MG63 (cell line): Measurements from ENCODE around the gene PIGO. TPM values are rescaled to one million over a fixed set of nuclear protein-coding genes. Genes with fewer than 3 reads are reported as not detected.

Experiments used
- DNase-seq: peaks from one replicate; pipeline ENCODE4 v3.0.0-alpha.2; 2020
- H3K27me3 ChIP-seq: fragments of 250-450 bp; sonication (Bioruptor Pico); 2 replicates; pipeline ENCODE4 v1.5.1; 2020; ENCODE audit warnings: mild to moderate bottlenecking, moderate library complexity
- H3K36me3 ChIP-seq: fragments of 250-450 bp; sonication (Bioruptor Pico); 2 replicates; pipeline ENCODE4 v1.5.1; 2020; ENCODE audit warnings: mild to moderate bottlenecking, moderate library complexity
- H3K4me3 ChIP-seq: fragments of 250-450 bp; sonication (Bioruptor Pico); 2 replicates; pipeline ENCODE4 v1.5.1; 2020; ENCODE audit warnings: mild to moderate bottlenecking, moderate library complexity
- H3K9me3 ChIP-seq: fragments of 250-450 bp; sonication (Bioruptor Pico); 2 replicates; pipeline ENCODE4 v1.5.1; 2020; ENCODE audit warnings: mild to moderate bottlenecking, moderate library complexity
- total RNA-seq: library from RNA; depleted of rRNA; stranded (reverse); fragments of >200 nt; shearing (Covaris generic); gene quantifications from 2 replicates; pipeline ENCODE4 v1.2.3, GENCODE V29; 2014; ENCODE audit warnings: low replicate concordance; rRNA removed

Gene PIGO
- total RNA-seq = 7.9 and 9.0 TPM in 2 replicates

DNA sequence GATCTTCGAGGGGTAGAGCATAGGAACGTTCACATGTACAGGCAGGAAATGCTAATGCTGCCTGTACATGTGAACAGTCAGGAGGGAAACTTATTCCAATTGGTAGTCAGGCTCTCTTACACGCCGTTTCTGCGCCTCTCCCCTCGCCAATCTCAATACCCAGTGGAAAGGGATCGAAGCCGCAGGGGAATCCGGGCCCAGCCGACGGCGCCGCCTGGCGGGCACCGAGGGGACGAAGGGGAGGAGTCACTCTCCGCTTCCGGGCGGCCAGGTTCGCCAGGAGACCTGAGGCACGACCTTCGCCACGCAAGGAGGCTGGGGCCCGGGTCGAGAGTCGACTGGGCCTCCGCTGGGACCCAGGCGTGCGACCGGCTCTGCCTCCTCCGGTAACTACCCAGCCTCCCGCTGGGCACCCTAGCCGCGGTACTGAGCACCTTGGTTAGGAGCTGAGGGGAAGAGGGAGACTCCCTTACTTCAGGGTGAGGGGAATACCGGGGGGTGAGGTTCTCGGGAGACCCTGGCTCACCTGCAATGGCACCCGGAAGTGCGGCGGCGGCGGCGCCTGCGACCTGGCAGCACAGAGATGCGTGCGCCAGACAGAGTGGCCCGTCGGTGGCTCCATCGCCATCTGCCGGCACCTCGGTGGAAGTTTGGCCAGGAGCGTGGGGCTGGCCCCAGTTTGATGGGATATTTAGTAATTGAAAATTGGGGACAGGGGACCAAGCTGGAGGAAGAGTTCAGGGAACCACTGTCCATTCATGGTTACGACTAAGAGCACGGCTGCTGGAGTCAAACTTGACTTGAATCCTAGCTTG is at the start of gene PIGO:
PIGO (minus strand) TSS at position 557 of the 815 bp plus-strand sequence. CDS start 1,026 bp downstream, outside the sequence.
- no peaks in the 10 kb centered on the region for H3K9me3 ChIP-seq
- DNase-seq = peak; percentile 77
- peak within 1 kb of the TSS; percentile 83 for H3K4me3 ChIP-seq
- no peaks in the 10 kb centered on the region for H3K27me3 ChIP-seq
- peaks cover 12% of the 10 kb centered on the region for H3K36me3 ChIP-seq

DNA sequence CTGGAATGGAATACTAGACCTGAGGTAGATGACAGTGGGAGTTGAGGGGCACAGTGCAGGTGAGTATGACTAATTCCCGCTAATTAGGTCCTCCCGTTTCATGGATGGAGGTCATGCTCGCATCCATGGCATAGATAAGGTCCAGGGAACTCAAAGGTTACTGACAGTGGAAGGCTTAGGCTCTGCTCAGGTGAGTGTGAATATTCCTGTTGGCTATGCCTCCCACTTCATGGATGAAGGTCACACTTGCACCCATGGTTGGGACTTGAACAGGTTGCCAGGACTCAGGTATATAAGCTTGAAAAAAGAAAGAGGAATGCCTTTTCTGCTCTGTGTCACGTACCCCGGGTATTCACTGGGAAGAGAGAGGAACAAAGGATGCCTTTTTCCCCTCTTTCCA is 45.6 kb upstream of the PIGO start:
- Histone ChIP-seq H3K4me3 (no peak overlapping the region), H3K27me3 (no peaks in the 10 kb centered on the region), H3K36me3 (no peaks in the 10 kb centered on the region), H3K9me3 (no peaks in the 10 kb centered on the region)
- no peak for DNase-seq

DNA sequence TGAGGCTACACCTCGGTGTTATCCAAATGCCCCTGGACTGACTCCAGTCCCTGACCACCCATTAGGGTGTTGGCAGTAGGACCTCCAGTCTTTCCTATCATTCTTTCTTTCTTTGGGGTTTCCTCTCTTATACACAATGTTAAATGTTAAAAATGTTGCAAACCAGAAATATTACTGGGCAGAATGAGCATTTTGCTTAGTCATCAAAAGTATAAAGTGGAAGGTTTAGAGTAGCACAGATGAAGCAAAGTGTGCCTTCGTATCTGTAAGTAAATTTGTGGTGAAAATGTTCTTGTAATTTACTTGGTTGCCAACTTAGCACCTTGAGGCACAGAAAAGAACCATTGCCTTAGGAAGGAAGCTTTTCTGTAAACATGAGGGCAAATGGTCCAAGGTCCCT is 43.7 kb upstream of the PIGO start:
- Histone ChIP-seq H3K36me3 (no peaks in the 10 kb centered on the region), H3K4me3 (no peak overlapping the region), H3K27me3 (no peaks in the 10 kb centered on the region), H3K9me3 (no peaks in the 10 kb centered on the region)
- no peak for DNase-seq

DNA sequence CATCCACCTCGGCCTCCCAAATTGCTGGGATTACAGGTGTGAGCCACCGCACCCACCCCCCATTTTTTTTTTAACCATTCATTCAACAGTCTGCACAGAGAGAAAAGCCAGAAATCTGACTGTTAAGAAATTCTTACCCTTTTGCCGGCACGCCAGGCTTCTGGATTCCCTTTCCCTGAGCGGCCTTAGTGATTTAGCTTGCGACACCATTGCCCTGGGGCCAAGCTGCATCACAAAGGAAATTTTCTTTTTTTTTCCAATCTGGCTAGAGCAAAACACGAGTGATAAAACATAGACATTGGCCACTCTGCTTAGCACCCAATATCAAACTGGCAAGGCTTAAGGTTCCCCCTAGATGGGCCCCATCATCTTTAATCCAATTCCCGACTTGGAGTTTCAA is 40.5 kb upstream of the PIGO start:
- H3K4me3 ChIP-seq = no peak overlapping the region
- H3K36me3 ChIP-seq = no peaks in the 10 kb centered on the region
- H3K27me3 ChIP-seq = no peaks in the 10 kb centered on the region
- H3K9me3 ChIP-seq = no peaks in the 10 kb centered on the region
- DNase-seq = no peak

DNA sequence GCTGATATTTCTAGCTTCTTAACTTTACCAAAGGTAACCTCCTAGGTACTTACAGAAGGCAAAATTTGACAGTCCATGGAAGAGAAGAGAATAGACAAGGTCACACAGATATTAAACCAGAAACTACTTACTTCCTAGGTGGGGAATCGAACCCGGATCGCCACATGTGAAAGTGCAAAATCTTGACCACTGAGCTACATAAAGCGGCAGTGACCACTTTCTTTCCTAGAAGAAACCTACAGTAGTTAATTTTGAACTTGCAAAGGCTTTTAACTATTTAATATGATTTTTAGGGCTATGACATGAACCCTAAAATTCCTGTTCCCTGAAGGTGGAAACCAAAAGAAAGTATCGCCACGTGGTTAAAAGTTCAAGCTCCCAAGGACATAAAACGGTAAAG is 39.6 kb upstream of the PIGO start:
- H3K27me3 ChIP-seq = no peaks in the 10 kb centered on the region
- DNase-seq = no peak
- no peaks in the 10 kb centered on the region for H3K9me3 ChIP-seq
- H3K36me3 ChIP-seq = no peaks in the 10 kb centered on the region
- no peak overlapping the region for H3K4me3 ChIP-seq

DNA sequence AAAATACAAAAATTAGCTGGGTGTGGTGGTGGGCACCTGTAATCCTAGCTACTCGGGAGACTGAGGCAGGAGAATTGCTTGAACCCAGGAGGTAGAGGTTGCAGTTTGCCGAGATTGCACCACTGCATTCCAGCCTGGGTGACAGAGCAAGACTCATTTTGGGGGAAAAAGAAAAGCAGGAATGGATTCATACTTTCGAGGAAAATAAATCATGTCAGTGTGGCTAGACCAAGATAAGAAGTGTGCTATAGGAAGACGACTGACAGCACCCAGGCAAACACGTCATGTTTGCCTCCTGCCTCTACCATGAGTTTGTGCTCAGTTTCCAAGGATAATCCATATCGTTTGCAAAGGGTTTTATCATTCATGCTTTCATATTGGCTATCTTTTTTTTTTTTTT is 38.5 kb upstream of the PIGO start:
- no peaks in the 10 kb centered on the region for H3K27me3 ChIP-seq
- H3K9me3 ChIP-seq = no peaks in the 10 kb centered on the region
- no peak for DNase-seq
- H3K4me3 ChIP-seq = no peak overlapping the region
- H3K36me3 ChIP-seq = no peaks in the 10 kb centered on the region

DNA sequence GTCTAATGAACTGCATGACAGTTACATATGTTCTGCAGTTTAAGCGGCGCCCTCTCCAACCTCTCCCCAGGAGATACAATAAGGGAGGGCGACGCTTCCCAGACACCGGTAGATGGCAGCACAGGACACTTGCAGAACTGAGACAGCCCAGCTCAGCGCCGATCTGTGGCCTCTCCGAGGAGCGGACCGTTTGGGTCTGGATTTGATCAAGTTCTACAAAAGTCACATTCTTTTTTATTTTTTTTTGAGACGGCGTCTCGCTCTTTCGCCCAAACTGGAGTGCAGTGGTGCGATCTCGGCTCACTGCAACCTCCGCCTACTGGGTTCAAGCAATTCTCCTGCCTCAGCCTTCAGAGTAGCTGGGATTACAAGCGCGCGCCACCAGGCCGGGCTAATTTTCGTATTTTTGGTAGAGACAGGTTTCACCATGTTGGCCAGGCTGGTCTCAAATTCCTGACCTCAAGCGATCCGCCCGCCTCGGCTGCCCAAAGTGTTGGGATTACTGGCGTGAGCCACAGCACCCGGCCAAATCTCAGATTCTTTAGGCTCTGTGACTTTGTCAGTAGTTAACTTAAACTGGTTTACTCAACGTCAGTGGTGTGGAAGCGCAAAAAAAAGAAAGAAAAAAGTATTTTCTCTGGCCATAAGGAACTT is 20.6 kb upstream of the PIGO start:
- H3K36me3 ChIP-seq = no peaks in the 10 kb centered on the region
- peak; percentile 81 for DNase-seq
- H3K4me3 ChIP-seq = peak overlapping the region; percentile 59
- H3K27me3 ChIP-seq = no peaks in the 10 kb centered on the region
- no peaks in the 10 kb centered on the region for H3K9me3 ChIP-seq

DNA sequence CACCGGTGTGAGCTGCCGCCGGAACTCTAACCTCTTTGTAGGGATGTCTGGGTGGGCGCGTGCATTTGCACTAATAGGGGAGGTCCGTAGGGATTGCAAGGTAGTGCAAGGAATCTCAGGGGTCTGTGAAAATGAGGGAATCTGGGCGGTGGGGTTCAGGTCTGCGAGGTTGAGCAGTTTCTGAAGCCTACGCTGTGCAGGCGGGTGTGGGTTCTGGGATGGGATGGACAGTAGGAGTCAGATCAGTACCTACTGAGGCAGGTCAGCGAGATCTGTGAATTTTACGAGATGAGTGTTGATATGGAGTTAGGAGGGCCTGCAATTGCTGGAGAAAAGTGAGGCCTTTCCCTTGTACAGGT is 20.1 kb upstream of the PIGO start:
- Histone ChIP-seq H3K36me3 (no peaks in the 10 kb centered on the region), H3K4me3 (peak overlapping the region; percentile 59), H3K27me3 (no peaks in the 10 kb centered on the region), H3K9me3 (no peaks in the 10 kb centered on the region)
- DNase-seq = no peak

DNA sequence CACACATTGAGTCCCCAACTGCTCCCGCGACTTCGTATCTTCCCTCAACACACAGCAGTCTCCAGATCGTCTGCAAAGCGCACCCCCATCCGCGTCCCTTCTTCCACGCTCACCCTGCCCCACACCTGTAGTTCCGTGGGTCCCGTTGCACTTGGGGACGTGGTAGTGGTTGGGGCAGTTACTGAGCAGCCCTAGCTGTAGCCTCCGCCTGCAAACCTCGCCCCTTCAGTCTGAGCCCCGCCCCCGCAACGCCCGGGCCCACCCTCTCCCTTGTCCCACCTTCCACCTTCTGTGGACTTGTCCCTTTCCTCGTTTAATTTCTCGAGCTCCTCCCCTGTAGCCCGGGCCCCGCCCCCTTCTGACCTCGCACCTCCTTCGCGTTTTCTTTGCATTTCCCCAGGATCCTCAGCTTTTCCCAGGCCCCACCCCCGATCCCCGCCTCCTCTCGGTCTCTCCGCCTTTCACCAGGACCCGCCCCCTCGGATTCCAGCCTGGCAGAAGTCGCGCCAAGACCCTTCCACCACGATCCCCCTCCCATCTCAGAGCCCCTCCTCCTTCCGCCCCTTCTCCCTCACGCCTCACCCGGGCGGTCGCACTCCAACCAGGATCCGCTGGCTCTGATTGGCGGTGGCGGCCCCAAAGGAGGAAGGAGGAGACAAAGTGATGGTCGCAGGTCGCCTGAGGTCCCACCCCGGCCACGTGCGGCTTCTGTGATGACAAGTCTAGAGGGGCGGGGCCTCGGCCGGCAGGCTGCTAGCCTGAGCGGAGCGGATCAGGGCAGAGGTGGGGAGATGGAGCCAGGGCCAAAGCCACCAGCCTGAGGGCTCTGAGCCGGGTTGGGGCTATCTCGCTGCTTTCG is 19.5 kb upstream of the PIGO start, which contains the start of gene ATOSB:
ATOSB (minus strand) TSS at position 183 of the 859 bp plus-strand sequence. CDS start 7,588 bp downstream, outside the sequence.
- H3K36me3 ChIP-seq = no peaks in the 10 kb centered on the region
- H3K4me3 ChIP-seq = peak within 1 kb of the TSS; percentile 59
- DNase-seq = peak; percentile 89
- H3K27me3 ChIP-seq = no peaks in the 10 kb centered on the region
- H3K9me3 ChIP-seq = no peaks in the 10 kb centered on the region

DNA sequence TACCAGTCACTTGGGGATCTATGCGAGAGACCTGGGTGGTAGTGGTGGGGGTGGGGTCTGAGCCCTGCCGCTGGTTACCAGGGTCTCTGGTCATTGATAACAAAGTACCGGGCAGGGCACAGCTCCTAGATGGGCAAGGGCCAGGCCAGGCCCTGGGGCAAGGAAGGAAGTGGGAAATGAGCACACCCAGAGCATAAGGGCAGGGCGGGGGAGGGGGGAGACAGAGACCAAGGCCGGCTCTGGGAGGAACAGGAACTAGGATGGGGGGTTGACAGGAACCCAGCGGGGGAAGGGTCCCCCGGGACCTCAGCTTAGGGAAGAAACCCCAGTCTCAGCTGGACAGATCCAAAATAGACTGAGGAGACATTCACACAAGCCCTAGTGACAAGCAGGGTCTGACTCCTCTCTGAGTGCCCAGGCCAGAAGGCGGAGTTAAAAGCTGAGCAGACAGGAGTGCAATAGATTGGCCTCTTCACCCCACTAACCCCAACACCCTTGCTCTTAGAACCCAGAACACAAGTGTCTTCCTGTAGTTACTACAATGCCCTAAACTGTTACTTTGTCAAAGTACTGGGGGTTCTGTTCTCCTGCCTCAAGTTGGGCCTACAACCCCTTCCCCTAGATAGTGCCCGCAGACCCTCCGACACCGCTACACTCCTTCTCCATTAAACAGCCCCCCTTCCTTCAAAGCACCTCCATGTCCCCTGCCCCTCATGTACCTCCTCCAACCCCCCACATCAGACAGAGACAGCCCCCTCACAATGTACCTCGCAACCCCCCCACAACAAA is 18.6 kb upstream of the PIGO start:
- Histone ChIP-seq H3K36me3 (no peaks in the 10 kb centered on the region), H3K4me3 (peak overlapping the region; percentile 59), H3K27me3 (no peaks in the 10 kb centered on the region), H3K9me3 (no peaks in the 10 kb centered on the region)
- DNase-seq = peak; percentile 46

DNA sequence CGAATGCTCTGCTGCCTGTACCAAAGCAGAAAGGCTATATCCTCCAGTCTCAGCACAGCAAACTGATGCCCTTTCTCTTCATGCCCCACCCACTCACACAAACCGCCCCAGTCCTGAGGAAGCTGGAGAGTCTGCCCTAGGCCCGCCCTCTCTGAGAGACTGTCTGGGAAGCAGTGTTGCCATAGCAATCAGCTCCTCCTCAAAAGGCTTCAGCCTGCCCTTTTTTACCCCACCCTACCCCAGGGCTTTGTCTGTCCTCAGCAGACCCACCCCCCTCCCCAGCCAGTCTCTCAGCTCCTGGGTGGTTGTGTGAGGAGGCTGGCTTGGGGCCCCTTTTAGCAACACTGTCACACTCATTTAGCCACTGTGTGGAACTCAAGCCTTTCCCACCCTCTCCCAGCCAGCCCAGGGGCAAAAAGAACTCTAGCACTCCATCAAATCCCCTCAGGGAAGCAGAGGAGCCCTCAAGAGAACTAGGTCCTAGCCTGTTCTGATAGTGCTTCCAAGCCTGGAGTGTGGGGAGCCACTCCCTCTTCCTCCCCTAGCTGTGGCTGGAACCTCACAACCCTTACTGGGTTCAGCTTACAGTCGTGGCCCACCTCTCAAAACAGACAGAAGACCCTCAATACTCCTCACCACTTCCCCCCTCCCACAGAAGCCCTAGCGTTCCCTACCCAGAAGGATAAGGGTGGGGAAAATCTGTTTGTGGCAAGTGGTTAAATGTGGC is 17.9 kb upstream of the PIGO start:
- peak; percentile 83 for DNase-seq
- no peaks in the 10 kb centered on the region for H3K9me3 ChIP-seq
- H3K27me3 ChIP-seq = no peaks in the 10 kb centered on the region
- H3K4me3 ChIP-seq = peak overlapping the region; percentile 59
- H3K36me3 ChIP-seq = no peaks in the 10 kb centered on the region

DNA sequence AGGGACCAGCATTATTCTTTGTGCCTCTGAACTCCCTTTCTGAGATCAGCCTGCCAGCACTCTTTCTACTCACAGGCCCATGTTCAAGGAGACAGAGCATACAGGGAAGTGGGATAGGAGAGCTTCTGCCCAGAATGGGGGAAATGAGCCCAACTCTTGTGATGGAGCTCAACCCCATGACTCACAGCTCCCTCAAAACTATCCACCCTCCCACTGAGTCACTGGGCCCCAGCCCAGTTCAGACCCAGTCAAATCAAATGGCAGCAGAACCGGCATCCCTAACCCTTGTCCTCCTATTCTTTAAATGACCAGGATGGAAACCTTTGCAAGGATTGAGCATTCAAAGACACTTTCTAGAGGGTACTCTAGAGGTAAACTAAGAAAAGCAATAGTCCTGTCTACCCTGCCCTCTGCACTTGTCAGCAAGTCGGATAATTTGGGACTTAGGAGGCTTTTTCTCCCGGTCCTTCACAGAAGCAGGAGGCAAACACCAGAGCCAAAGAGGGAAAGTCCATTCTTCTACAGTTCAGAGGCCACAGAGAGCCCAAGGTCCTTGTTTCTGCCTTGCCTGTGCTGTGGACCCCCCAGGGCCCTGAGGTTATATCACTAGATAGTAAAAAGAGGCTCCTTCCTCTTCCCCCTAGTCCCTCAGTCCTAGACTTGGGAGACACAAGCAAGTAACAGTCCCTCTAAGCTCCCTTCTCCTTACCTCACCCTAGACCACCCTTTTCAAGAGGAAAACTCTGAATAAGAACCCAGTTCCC is 16.0 kb upstream of the PIGO start:
- no peak overlapping the region for H3K4me3 ChIP-seq
- no peaks in the 10 kb centered on the region for H3K36me3 ChIP-seq
- DNase-seq = peak; percentile 76
- H3K9me3 ChIP-seq = no peaks in the 10 kb centered on the region
- H3K27me3 ChIP-seq = no peaks in the 10 kb centered on the region

DNA sequence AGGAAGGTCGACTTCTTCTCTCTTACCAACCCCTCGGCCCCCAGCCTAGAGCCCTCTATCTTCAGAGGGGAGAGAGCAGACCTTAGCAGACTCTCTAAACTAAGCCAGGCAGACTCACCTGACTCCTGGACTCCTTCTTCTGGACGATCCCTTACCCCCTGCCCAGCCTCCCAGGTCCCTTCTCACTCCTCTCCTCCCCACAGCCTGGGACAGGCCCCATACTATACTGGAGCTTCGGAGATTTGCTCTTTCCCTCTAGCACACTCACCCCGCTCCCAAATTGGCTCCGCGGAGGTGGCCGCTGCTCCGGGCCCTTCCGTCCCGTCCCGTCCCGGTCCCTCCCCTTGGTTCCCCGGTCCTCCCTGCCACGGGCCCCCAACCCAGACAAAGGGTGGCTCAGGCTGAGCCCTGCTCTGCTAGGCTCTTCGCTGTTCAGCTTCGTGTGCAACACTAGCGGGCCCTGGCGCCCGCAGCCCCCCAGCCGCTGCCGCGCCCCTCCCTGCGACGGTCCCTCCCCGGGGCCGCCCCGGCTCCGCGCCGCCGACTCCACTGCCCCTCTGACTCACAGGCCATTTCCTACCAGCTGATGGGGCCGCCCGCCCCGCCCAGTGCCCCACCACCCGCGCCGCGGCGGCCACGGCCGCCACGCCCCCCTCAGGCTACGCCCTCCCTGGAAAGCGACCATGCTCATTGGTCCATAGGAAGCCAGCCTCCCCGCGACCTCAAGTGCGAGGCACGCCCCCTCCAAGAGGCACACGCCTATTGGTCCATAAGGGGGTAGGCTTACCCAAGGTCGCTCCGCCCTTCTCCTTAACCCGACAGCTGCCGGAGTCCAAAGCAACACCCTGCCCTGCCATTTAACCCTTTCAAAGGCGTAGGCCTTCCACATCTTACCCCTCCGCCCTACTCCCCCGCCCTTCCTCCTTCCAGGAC is 14.9 kb upstream of the PIGO start:
- DNase-seq = peak; percentile 94
- H3K4me3 ChIP-seq = peak overlapping the region; percentile 58
- H3K36me3 ChIP-seq = no peaks in the 10 kb centered on the region
- no peaks in the 10 kb centered on the region for H3K27me3 ChIP-seq
- H3K9me3 ChIP-seq = no peaks in the 10 kb centered on the region

DNA sequence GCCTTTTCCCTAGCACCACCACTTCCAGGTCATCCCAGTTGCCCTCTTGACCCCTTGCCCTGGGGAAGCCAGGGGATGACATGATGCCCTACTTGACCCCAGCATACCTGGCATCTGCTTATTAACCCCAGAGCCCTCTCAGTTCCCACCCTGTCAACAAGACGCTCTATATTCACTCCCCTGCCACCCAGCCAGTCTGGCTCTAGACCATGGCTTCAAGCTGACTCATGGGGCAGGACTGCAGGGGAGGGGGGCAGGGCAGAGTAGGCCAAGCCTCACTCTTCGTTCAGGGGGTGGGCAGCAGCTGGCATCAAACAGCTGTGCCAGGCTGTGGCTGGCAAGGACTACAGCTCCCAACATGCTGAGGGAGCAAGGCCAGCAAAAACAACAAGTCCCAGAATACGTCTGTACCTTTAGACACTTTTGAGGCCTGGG is 14.0 kb upstream of the PIGO start:
- Histone ChIP-seq H3K4me3 (peak overlapping the region; percentile 58), H3K9me3 (no peaks in the 10 kb centered on the region), H3K27me3 (no peaks in the 10 kb centered on the region), H3K36me3 (no peaks in the 10 kb centered on the region)
- peak; percentile 77 for DNase-seq
